Measurements from ENCODE around the gene SERINC3.
A peak's percentile ranks its signal among the peaks of the same experiment; 100 is the strongest.

SERINC3 gene

GRCh38 chr20:44491635-44492395 is 30.1 kb downstream of the SERINC3 start:
- peak; percentile 93 for DNase-seq (ENCODE audit: low read depth)
- no peak for TF ChIP-seq CTCF (conservative IDR thresholded peaks at IDR 0.05; ENCODE audit: control insufficient read depth, insufficient read depth, low read depth, low read length)
- H3K4me3 ChIP-seq (ENCODE audit: control insufficient read depth, low read depth, low read length): no peak overlapping the region

- DNase-seq (ENCODE audit: low read depth): no peak
- TF ChIP-seq CTCF (conservative IDR thresholded peaks at IDR 0.05; ENCODE audit: control insufficient read depth, insufficient read depth, low read depth, low read length): no peak
- no peak overlapping the region for H3K4me3 ChIP-seq (ENCODE audit: control insufficient read depth, low read depth, low read length)
Measured at GRCh38 chr20:44489931-44490330, 31.9 kb downstream of the SERINC3 start.

GRCh38 chr20:44489223-44489622 is 32.6 kb downstream of the SERINC3 start:
- TF ChIP-seq CTCF (conservative IDR thresholded peaks at IDR 0.05; ENCODE audit: control insufficient read depth, insufficient read depth, low read depth, low read length): no peak
- DNase-seq (ENCODE audit: low read depth): no peak
- no peak overlapping the region for H3K4me3 ChIP-seq (ENCODE audit: control insufficient read depth, low read depth, low read length)

GRCh38 chr20:44488551-44488950 is 33.3 kb downstream of the SERINC3 start:
- no peak for DNase-seq (ENCODE audit: low read depth)

GRCh38 chr20:44485830-44486198 is 36.1 kb downstream of the SERINC3 start:
- H3K4me3 ChIP-seq (ENCODE audit: control insufficient read depth, low read depth, low read length): no peak overlapping the region
- no peak for TF ChIP-seq CTCF (conservative IDR thresholded peaks at IDR 0.05; ENCODE audit: control insufficient read depth, insufficient read depth, low read depth, low read length)
- no peak for DNase-seq (ENCODE audit: low read depth)

More at GRCh38 chr20:44488551-44488950, 33.3 kb downstream of the SERINC3 start:
- H3K4me3 ChIP-seq (ENCODE audit: control insufficient read depth, low read depth, low read length): no peak overlapping the region
- no peak for TF ChIP-seq CTCF (conservative IDR thresholded peaks at IDR 0.05; ENCODE audit: control insufficient read depth, insufficient read depth, low read depth, low read length)

GRCh38 chr20:44485078-44485829 is 36.6 kb downstream of the SERINC3 start:
- no peak for TF ChIP-seq CTCF (conservative IDR thresholded peaks at IDR 0.05; ENCODE audit: control insufficient read depth, insufficient read depth, low read depth, low read length)
- no peak overlapping the region for H3K4me3 ChIP-seq (ENCODE audit: control insufficient read depth, low read depth, low read length)
- DNase-seq (ENCODE audit: low read depth): peak; percentile 71
